ENCODE data around the gene AMH. TPM values are rescaled to one million over a fixed set of nuclear protein-coding genes. Genes with fewer than 3 reads are reported as not detected.

AMH gene
- total and polyA plus RNA-seq, 2 of the 13 experiments (the other 11 are each of a cell fraction or from before 2014, with no cell fraction given), result 0.03 to 0.18 TPM

DNA sequence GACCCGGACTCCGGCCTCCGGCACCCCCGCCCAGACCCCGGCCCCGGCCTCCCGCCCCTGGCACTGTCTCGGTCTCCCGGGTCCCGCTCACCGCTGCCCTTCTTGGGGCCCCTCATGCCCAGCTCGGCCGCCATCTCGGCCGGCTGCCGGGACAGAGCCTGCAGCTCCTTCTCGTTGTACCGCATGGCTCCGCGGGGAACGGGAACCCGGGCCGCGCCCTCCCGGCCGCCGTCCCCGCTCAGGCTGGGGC is 13.1 kb upstream of the AMH start:
- FAIRE-seq, result no peak
- peak overlapping the region; percentile 83 to 92 (median 87) for H3K4me3 ChIP-seq (replicated peaks in 1 of 3; ENCODE audit: insufficient read depth in 1 of 3, low read depth in 2 of 3, low read length in 3 of 3)

More for the DNA sequence above, 13.1 kb upstream of the AMH start:
- Histone ChIP-seq H3K4me1 (ENCODE audit: insufficient read depth, low read length) (peaks cover 70% of the 10 kb centered on the region), H3K9ac (ENCODE audit: insufficient read depth, low read depth, low read length) (peak overlapping the region; percentile 79), H3K79me2 (ENCODE audit: insufficient read depth, low read length) (peaks cover 47% of the 10 kb centered on the region), H3K27me3 (ENCODE audit: control insufficient read depth in 1 of 2, insufficient read depth in 2 of 2, low read length in 2 of 2) (no peaks in the 10 kb centered on the region), H2AFZ (ENCODE audit: low read length) (no peak overlapping the region), H3K9me3 (ENCODE audit: low read length) (no peaks in the 10 kb centered on the region), H4K20me1 (ENCODE audit: insufficient read depth, low read length) (peaks cover 39% of the 10 kb centered on the region), H3K4me2 (ENCODE audit: low read depth, low read length) (peak overlapping the region; percentile 98; the same call in 1 of the 2 replicates), H3K27ac (ENCODE audit: extremely low read length, insufficient read depth, low read length) (peak overlapping the region; percentile 97), H3K36me3 (replicated peaks in 1 of 2; ENCODE audit: control insufficient read depth in 1 of 2, insufficient read depth in 2 of 2, low read length in 2 of 2) (peaks cover 8 to 10% of the 10 kb centered on the region in 2 experiments; a peak in 4 of 5 replicates)
- CTCF ChIA-PET (ENCODE audit: low intra/inter-chr PET ratio, low total read pairs), result interaction anchor here (1.1 to 2.4 kb wide), 5 partner anchors 18 to 80 kb away, joined by 3 to 17 read pairs (median 7); no protein-coding TSS in a partner anchor
- intact Hi-C loops (cut with micrococcal nuclease; ENCODE audit: unreplicated experiment), result loop anchor here (5.0 to 10.0 kb wide), 3 partner anchors 36 to 81 kb away; partner anchors contain the start of gene AP3D1
- TF ChIP-seq POLR2A (IDR thresholded peaks at IDR 0.05; ENCODE audit: insufficient read depth in 1 of 2, low read depth in 2 of 2, low read length in 2 of 2) (peak in 1 of 2 experiments; percentile 10; a peak in 2 of 4 replicates), PHF8 (CRISPR knock-in tag; IDR thresholded peaks at IDR 0.05) (peak; percentile 47; the same call in 1 of the 2 replicates), ZC3H4 (CRISPR knock-in tag; IDR thresholded peaks at IDR 0.05; ENCODE audit: borderline replicate concordance) (no peak), POLR2AphosphoS5 (IDR thresholded peaks at IDR 0.05; ENCODE audit: low read depth, low read length) (peak; percentile 65; the same call in 1 of the 2 replicates), CHD2 (IDR thresholded peaks at IDR 0.05; ENCODE audit: low read depth, low read length) (0 out of 2 replicates have a peak, but pooled peaks have one; percentile 4), ZBTB3 (CRISPR knock-in tag; IDR thresholded peaks at IDR 0.05; ENCODE audit: borderline replicate concordance, low read depth) (0 out of 2 replicates have a peak, but pooled peaks have one; percentile 5), ZNF546 (CRISPR knock-in tag; conservative IDR thresholded peaks at IDR 0.05) (peak; percentile 5; the same call in 1 of the 2 replicates), HNRNPK (IDR thresholded peaks at IDR 0.05; ENCODE audit: low read depth, low read length, poor library complexity, severe bottlenecking) (no peak), DZIP1 (CRISPR knock-in tag; IDR thresholded peaks at IDR 0.05) (peak; percentile 11; the same call in 1 of the 2 replicates), ZNF10 (CRISPR knock-in tag; IDR thresholded peaks at IDR 0.05; ENCODE audit: borderline replicate concordance, low read depth) (no peak), UBTF (CRISPR knock-in tag; IDR thresholded peaks at IDR 0.05) (no peak; the same call in 1 of the 2 replicates), RBFOX2 (IDR thresholded peaks at IDR 0.05; ENCODE audit: low read depth, low read length) (peak; percentile 74), SIN3A (IDR thresholded peaks at IDR 0.05; ENCODE audit: borderline replicate concordance, low read depth, low read length) (peak; percentile 45; the same call in 1 of the 2 replicates), POLR2G (IDR thresholded peaks at IDR 0.05; ENCODE audit: low read depth, low read length) (peak; percentile 7; the same call in 1 of the 2 replicates), YY1 (IDR thresholded peaks at IDR 0.05; ENCODE audit: insufficient read depth, insufficient replicate concordance, low read depth, low read length) (peak; percentile 78), CENPT (CRISPR knock-in tag; IDR thresholded peaks at IDR 0.05; ENCODE audit: low read depth) (0 out of 2 replicates have a peak, but pooled peaks have one; percentile 9), ELF3 (CRISPR knock-in tag; IDR thresholded peaks at IDR 0.05) (0 out of 2 replicates have a peak, but pooled peaks have one; percentile 4), SOX13 (IDR thresholded peaks at IDR 0.05) (0 out of 2 replicates have a peak, but pooled peaks have one; percentile 7), SOX13 (CRISPR knock-in tag; conservative IDR thresholded peaks at IDR 0.05 in 1 of 2, IDR thresholded peaks at IDR 0.05 in 1 of 2) (no peak)
- ATAC-seq, result peak; percentile 55
- BruUV-seq (replicated peaks), result no TSS peak
- in situ Hi-C loops (cut with HindIII; ENCODE audit: extremely low pct_ligation_motif_present, low pct_unique_long_range_greater_than_20kb), result loop anchor here (10.0 kb wide), 1 partner anchor 79 kb away; no protein-coding TSS in a partner anchor
- no peak for DNase-seq (ENCODE audit: low spot score)
- POLR2A ChIA-PET, result interaction anchor here (0.8 to 2.1 kb wide), 21 partner anchors 8 to 175 kb away, joined by 3 to 12 read pairs (median 5); partner anchors contain the start of genes AP3D1 and DOT1L
- WGBS (ENCODE audit: low lambda C conversion rate), result no CpG with 5 or more reads among the region's 28 CpGs

Data from HepG2 (cell line).